ENCODE data around the gene TCF21.
A peak's percentile ranks its signal among the peaks of the same experiment; 100 is the strongest.
"Not testable (repeated sequence)": the region's sequence is repeated elsewhere in the genome, so short reads cannot be mapped to it uniquely, and the experiment has no call there.

Gene TCF21

DNA sequence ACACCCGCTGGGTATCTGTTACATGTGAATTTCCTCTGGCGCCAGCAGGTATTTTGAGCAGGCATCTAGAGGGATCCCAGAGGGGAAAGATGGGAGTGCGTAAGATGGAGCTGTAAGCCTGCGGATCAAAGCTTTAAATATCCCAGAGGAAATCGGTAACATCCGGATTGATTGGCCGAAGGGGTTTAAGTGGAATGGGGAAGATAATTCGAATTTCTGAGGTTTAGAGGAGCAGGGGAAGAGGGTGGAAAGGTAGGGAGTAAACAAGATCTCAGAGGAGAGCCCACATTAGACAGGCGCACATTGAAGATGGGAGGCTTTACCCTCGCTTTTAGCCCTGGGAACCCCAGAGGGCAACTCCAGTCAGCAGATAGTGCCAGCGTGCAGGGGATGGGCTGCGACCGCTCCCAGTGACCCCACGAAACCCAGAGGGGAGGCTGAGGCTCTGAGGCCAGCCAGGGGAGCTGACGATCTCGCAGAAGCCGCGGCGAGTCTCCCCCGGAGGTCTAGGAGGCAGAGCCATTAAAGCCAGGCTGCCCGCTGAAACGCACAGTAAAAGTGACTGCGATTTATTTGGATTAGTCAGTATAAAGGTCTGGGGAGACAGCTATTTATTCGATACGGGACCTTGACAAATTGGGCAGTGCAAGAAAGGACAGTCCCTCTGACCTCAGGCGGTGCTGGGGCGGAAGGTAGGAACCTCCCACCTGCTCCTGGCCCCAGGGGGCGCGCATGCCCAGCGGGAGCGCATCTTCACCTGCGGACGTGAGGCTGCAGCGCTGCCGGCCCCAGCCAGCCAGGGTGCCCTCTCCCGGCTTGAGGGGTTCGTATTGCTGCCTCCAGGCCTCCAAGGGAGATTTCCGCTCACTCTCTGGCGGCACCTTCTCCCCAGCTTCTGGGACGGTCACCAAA, 34.3 kb upstream of the TCF21 start:
- Mint-ChIP-seq H3K4me1 (peaks cover 7% of the 10 kb centered on the region), H3K27ac (peak overlapping the region; percentile 39 to 80 (median 57)), H3K27me3 (ENCODE audit: low read depth) (peaks cover 78% of the 10 kb centered on the region), H3K4me3 (peak overlapping the region; percentile 78 to 86 (median 82)), H3K36me3 (ENCODE audit: low read depth) (no peaks in the 10 kb centered on the region), H3K9me3 (peaks cover 6% of the 10 kb centered on the region)
- TF ChIP-seq, protein P1, sequence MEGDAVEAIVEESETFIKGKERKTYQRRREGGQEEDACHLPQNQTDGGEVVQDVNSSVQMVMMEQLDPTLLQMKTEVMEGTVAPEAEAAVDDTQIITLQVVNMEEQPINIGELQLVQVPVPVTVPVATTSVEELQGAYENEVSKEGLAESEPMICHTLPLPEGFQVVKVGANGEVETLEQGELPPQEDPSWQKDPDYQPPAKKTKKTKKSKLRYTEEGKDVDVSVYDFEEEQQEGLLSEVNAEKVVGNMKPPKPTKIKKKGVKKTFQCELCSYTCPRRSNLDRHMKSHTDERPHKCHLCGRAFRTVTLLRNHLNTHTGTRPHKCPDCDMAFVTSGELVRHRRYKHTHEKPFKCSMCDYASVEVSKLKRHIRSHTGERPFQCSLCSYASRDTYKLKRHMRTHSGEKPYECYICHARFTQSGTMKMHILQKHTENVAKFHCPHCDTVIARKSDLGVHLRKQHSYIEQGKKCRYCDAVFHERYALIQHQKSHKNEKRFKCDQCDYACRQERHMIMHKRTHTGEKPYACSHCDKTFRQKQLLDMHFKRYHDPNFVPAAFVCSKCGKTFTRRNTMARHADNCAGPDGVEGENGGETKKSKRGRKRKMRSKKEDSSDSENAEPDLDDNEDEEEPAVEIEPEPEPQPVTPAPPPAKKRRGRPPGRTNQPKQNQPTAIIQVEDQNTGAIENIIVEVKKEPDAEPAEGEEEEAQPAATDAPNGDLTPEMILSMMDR (IDR thresholded peaks at IDR 0.05; ENCODE audit: unreplicated experiment in 3 of 3): no peak

DNA sequence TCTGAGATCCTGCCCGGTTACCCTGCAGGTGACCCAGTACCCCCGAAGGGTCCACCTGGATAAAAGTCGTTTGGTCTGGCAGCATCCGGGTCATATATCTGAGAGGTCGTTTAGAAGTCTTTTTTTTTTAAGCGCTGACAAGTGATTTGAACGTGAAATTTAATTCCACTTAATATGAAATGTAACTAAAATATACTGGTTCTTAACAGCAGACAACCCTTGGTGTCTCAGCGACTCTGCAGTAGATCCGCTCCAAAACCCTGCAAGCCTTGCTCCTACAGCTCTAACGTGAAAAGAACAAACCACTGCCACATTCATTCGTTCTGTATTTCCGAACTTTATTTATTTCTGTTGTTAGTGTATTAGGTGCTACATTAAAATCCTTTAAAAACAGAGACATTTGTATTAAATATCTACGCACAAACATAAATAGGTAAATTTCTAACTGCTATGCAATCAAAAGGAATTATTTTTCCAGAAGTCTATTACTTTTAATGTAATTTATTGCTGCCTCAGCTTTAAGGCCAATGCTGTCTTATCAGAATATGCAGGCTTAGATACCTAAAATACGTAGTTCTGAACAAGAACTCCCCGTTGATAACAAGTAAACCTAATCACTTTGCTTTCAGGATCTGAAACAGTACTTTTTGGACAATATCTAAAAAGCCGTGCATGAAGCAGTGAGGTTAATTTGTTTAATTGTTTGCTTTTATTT, 33.5 kb upstream of the TCF21 start:
- TF ChIP-seq, protein P1 (IDR thresholded peaks at IDR 0.05; ENCODE audit: unreplicated experiment in 3 of 3): no peak
- peak overlapping the region; percentile 74 to 86 (median 78) for H3K4me3 Mint-ChIP-seq
- peaks cover 12% of the 10 kb centered on the region for H3K9me3 Mint-ChIP-seq
- no peaks in the 10 kb centered on the region for H3K36me3 Mint-ChIP-seq (ENCODE audit: low read depth)
- peaks cover 7% of the 10 kb centered on the region for H3K4me1 Mint-ChIP-seq
- H3K27ac Mint-ChIP-seq: peak overlapping the region in 2 of 3 experiments; percentile 43 to 80
- peaks cover 78% of the 10 kb centered on the region for H3K27me3 Mint-ChIP-seq (ENCODE audit: low read depth)

DNA sequence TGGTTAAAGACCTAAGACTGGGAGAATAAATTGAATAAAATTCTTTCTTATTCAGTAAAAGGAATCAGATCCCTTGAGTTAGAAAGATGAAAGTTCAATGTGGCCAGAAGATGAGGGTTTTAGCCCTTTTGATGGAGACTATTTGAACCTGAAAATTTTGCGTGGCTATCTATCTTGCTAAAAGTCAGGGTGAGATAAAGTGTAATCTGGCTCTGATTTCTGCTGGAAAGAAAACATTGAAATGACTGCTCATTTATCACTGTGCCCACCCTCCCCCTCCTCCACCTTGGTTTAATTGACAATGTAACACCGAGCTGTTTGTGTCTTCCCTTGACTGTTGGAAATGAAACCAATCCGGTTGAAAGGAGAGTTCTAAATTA, 32.9 kb upstream of the TCF21 start:
- Mint-ChIP-seq H3K36me3 (ENCODE audit: low read depth) (no peaks in the 10 kb centered on the region), H3K4me3 (peak overlapping the region; percentile 37 to 86 (median 78)), H3K9me3 (peaks cover 16% of the 10 kb centered on the region), H3K27ac (peak overlapping the region in 2 of 3 experiments; percentile 41 to 75), H3K27me3 (ENCODE audit: low read depth) (peaks cover 75% of the 10 kb centered on the region), H3K4me1 (peaks cover 7% of the 10 kb centered on the region)
- TF ChIP-seq, protein P1 (IDR thresholded peaks at IDR 0.05; ENCODE audit: unreplicated experiment in 3 of 3): no peak

DNA sequence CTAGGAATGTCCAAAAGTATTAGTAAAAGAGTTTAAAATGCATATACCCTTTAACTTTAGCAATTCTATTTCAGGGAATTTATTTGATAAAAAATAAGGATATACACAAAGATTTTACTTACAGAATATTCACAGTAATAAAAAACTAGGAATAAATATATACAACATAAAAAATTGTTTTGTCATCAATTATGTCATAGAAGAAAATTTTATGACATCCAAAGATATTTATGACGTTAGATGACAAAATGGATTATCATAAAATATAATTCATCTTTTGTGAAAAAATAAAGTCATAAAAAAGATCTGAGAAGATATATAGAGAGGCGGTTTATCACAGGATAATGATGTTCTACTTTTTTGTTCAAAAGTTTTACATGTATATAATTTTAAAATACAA, 32.0 kb upstream of the TCF21 start:
- no peak overlapping the region for H3K27ac Mint-ChIP-seq
- no peak overlapping the region for H3K4me3 Mint-ChIP-seq
- no peaks in the 10 kb centered on the region for H3K36me3 Mint-ChIP-seq (ENCODE audit: low read depth)
- peaks cover 68% of the 10 kb centered on the region for H3K27me3 Mint-ChIP-seq (ENCODE audit: low read depth)
- peaks cover 25% of the 10 kb centered on the region for H3K9me3 Mint-ChIP-seq
- peaks cover 7% of the 10 kb centered on the region for H3K4me1 Mint-ChIP-seq
- TF ChIP-seq, protein P1 (IDR thresholded peaks at IDR 0.05; ENCODE audit: unreplicated experiment in 3 of 3): no peak

DNA sequence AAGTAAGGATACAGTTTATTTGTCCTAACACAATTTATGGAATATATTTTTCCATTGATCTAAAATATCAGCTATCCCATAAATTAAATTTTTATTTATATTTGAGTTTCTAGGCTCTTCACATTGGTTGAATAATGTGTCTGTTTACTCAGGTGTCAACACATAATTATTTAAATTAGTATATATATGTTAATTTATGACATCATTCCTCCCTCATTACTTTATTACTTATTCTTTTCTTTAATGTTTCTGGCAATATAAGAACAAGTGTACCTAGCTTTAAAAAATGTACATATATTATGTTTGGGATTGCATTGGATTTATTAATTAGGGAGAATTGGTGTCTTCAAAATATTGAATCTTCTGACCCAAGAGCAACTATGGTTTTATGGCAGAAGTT, 31.2 kb upstream of the TCF21 start:
- H3K4me3 Mint-ChIP-seq: no peak overlapping the region
- peaks cover 62% of the 10 kb centered on the region for H3K27me3 Mint-ChIP-seq (ENCODE audit: low read depth)
- H3K27ac Mint-ChIP-seq: no peak overlapping the region
- peaks cover 33% of the 10 kb centered on the region for H3K9me3 Mint-ChIP-seq
- TF ChIP-seq, protein P1 (IDR thresholded peaks at IDR 0.05; ENCODE audit: unreplicated experiment in 3 of 3): no peak
- H3K36me3 Mint-ChIP-seq (ENCODE audit: low read depth): peaks cover 7% of the 10 kb centered on the region
- peaks cover 7% of the 10 kb centered on the region for H3K4me1 Mint-ChIP-seq

DNA sequence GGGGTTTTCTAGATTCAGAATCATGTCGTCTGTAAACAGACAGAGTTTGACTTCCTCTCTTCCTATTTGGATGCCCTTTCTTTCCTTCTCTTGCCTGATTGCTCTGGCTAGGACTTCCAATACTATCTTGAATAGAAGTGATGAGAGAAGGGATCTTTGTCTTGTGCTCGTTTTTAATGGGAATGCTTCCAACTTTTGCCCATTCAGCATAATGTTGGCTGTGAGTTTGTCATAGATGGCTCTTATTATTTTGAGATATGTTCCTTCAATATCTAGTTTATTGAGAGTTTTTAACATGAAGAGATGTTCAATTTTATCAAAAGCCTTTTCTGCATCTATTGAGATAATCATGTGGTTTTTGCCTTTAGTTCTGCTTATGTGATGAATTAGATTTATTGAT, 27.6 kb upstream of the TCF21 start:
- peaks cover 57% of the 10 kb centered on the region for H3K9me3 Mint-ChIP-seq
- not testable (repeated sequence) for H3K27ac Mint-ChIP-seq, H3K4me1 Mint-ChIP-seq, H3K4me3 Mint-ChIP-seq
- H3K27me3 Mint-ChIP-seq (ENCODE audit: low read depth): peaks cover 26% of the 10 kb centered on the region
- peaks cover 17% of the 10 kb centered on the region for H3K36me3 Mint-ChIP-seq (ENCODE audit: low read depth)

Data from nephron (organoid).